GM18868 (cell line): ENCODE results near the gene CRB2.
A peak's percentile ranks its signal among the peaks of the same experiment; 100 is the strongest.
"Not testable (repeated sequence)": the region's sequence is repeated elsewhere in the genome, so short reads cannot be mapped to it uniquely, and the experiment has no call there.

Experiments used
- ATAC-seq: cut with Tn5 transposase; IDR thresholded peaks from one replicate; pipeline ENCODE4 v1.9.1; 2021; ENCODE audit warnings: mild to moderate bottlenecking, moderate library complexity; ENCODE audit not compliant: unreplicated experiment

The CRB2 gene

DNA sequence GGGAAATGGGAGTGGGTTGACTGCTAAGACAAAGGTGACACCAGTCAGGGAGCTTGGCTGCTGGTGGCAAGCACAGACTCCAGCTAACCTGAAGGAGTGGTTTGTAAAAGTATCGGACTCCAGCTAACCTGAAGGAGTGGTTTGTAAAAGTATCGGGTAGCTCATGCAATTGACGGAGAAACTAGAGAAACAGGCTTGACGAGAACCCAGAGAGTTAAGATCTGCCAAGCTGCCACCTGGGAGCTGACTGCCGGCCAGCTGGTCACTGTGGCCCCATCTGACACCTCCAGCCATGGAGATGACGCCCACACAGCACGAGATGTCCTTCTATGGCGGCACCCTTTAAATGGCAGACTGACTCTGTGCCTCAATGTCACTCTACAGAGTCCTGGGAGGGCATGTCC is 28.3 kb upstream of the CRB2 start:
- no peak for ATAC-seq

DNA sequence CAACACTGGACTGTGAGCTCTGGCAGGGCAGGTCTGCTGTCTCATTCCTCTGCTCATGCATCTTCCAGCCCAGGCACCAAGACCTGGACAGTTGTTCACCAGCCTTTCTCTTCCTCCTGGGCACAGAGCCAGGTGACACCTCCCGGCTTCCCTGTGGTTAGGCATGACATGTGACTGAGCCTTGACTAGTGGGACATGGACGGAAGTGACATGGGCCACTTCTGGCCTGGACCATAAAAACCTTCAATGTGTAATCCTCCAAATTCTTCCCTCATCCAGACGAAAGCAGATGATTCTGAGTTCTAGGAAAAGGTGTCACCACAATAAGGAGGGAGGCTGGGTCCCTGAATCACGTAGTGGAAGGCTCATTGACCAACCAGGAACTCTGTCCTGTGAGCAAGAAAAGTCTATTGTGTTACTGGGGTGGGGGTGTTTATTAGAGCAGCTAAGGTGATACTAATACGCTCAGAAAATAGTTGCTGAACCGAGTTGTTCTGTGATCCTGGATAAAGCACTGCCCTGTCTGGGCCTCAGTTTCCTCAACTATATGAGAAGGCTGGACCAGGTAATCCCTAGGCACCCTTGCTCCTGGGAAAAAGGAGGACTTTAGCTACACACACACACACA is 26.6 kb upstream of the CRB2 start:
- no peak for ATAC-seq

DNA sequence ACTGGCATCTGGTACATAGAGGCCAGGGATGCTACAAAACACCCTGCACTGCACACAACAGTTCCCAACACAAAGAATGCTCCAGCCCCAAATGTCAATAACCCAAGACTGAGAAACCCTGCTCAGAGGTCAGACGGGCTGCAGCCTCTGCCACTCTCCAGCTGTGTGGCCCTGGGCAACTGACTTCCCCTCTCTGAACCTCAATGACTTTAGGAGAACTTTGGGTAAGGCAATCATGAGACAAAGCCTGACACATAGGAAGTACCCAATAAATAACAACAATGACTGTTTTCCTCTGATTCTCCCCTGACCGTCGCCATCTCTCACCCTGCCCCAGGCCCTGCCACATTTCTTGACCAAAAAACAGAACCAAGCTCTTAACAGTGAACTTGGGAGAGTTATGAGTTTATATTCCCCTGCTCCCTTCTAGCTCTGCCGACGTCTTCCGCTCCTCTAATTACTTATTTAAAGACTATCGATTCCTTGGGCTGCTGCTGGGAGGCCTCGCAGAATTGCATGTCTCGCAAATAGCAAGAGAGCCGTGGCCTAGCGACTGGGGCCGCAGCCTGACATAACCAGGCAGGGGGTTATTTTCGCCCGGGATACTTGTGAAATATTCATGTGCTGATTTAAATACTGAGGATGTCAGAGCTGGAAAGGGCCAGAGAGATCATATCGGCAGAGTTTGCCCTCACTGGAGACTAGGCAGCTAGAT is 24.5 kb upstream of the CRB2 start:
- ATAC-seq: no peak

DNA sequence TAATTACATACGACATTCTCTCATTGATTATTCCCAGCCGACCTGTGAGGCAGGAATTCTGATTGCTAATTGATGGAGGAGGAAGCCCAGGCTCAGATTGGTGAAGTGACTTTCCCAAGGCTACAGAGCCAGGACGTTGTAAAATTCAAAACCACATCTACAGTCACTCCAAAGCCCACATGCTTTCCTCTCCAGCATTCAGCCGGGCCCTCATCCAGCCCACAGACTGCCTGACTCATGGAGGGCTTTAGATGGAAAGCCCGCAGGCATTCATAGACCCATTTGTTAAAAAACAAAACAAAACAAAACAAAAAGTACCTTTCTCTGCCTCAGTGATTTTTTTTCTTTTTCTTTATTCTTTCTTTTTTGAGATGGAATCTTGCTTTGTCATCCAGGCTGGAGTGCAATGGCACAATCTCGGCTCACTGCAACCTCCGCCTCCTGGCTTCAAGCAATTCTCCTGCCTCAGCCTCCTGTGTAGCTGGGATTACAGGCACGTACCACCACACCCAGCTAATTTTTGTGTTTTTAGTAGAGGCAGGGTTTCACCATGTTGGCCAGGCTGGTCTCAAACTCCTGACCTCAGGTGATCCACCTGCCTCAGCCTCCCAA is 22.8 kb upstream of the CRB2 start:
- ATAC-seq: not testable (repeated sequence)

DNA sequence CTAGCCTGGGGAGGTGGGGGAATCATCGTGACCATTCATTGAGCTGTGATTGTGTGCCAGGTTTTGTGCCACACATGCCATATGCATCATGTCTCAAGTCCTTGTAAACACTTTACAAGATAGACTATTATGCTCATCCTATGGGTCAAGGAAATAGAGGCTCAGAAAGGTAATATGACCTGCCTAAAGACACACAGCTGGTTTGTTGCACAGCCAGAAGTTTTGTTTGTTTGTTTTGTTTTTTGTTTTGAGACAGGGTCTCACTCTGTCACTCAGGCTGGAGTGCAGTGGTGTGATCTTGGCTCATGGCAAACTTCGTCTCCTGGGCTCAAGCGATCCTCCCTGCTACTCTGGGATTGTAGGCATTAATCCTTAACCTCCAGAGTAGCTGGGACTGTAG is 21.4 kb upstream of the CRB2 start:
- no peak for ATAC-seq

DNA sequence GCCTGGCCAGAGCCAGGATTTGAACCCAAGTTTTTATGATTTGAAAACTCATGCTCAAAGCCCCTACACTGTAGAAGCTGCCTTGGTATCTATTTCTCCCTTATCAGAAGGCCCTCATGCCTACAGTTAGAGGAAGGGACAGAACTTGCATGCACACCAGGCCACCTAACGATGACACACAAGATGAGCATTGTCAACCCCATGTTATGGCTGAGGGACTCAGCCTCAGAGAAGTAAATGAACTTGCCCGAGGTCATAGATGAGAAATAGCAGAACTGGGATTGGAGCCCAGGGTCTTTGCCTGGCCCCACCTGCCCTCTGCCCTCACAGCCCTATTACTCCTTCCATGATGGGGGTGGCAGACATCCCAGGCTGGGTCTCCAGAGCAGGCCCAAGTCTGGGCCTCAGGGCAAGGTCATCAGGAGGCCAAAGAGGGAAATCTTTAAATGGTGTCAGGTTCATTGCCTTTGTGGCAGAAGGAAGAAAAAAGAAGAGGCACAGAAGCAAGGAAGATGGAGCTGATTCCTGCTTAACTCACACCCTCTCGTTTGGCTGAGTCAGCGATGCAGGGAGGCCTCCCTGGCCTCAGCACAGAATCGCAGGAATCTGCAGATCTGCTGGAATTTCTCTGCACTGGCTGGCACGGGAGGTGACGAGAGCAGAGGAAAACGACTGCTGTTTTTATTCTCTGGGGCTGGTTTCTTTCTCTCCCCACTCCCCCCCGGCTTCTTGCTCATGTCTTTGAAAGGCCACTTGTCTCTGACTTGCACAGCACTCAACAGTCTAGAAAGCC is 20.6 kb upstream of the CRB2 start:
- ATAC-seq: no peak

DNA sequence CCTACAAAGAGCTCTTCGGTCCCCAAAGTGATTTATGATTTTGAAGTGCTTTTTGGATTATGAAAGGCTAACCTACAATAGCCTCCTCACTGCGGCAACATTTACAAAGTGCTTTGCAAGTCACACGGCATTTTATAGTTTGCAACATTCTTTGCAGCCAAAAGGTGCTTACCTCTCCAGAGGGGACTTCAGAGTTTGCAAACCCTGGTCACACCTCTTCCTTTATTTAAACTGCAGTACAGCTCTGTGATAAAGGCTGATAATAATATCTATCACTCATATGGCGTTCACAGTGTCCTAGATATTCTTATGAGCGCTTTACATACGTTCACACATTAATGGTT is 20.0 kb upstream of the CRB2 start:
- no peak for ATAC-seq

DNA sequence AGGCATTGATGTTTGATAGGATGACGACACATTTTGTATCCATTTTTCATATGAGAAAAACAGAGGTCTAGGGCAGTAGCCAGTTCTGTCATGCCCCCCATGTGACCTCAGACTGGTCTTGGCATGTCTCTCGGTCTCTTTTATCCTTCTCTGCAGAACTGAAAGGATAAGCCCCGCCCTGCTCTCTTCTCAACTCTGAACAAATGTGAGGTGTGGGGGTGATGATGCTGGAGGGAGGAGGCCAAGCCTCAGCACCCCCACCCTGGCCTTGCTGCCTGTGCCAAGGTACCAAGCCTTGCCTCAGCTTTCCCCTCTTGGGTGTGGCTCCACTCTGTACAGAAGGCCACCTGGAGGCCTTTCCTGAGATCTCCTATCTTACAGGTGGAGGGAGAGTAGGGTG is 19.5 kb upstream of the CRB2 start:
- no peak for ATAC-seq

DNA sequence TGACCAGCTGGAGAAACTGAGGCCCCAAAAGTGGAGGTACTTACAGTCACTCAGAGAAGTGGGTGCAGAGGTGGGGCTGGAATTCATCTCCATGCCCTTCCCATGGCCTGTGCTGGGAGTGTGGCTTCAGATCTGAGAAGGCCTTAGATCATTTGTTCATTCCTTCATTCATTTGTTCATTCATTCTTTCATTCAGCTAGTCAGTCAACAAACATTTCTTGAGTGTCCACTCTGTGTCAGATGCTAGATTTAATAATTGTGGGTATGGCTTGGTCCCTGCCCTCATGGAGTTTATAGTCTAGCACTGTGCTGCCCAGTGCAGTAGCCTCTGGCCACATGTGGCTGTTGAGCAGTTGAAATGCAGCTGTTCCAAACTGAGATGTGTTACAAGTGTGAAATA is 19.0 kb upstream of the CRB2 start:
- ATAC-seq: no peak

DNA sequence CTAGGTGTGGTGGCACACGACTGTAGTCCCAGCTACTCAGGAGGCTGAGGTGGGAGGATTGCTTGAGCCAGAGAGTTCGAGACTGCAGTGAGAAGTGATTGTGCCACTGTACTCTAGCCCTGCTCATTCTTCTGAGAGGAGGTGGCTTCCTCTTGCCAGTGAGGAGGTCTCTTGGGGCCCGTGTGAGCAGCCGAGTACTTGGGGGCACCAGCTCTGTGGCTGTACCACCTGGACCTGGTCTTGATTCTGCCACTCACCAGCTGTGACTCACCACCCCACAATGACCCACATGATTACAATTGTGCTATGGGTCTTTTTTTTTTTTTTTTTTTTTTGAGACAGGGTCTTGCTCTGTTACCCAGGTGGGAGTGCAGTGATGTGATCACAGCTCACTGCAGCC is 18.0 kb upstream of the CRB2 start:
- ATAC-seq: no peak

DNA sequence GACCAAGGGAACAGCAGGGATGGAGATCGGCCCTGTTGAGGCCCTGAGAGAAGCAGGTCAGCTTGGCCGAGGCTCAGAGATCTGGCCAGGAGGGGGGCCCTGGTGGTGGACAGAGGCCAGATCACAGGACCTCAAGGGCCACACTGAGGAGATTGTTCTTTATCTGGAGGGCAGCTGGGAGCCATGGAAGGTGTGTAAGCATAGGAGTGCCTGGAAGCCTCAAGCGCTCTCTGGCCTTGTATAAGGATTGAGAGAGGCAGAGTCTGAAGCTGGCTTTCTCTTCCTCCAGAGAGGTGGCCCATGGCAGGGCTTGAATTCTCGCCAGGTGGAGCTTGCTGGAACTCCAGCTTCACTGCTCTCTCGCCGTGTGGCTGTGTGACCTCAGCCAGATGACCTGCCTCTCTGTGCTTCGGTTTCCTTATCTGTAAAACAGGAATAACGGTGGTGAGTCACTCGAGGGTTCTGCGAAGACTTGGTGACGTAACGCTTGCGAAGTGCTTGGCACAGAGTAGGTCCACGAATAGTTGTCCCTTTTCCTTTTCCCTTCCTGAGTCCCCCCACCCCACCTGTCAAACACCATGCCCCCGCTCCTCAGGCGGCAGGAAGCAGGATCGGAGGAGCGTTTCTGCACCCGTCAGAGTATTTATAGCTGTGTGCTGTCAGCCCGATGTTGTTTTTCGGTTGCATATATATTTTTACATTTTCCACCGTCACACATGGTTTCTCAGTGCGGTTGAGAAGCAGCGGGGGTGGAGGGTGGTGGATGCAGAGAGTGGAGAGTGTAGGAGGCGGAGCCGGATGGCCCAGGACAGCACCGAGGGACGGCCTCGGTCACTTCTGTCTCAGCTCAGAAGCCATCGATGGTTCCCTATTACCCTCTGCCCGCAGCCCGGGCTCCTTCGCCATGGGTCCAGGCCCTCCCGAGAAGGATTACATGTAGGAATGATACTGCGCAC is 17.0 kb upstream of the CRB2 start:
- ATAC-seq: peak; percentile 55

DNA sequence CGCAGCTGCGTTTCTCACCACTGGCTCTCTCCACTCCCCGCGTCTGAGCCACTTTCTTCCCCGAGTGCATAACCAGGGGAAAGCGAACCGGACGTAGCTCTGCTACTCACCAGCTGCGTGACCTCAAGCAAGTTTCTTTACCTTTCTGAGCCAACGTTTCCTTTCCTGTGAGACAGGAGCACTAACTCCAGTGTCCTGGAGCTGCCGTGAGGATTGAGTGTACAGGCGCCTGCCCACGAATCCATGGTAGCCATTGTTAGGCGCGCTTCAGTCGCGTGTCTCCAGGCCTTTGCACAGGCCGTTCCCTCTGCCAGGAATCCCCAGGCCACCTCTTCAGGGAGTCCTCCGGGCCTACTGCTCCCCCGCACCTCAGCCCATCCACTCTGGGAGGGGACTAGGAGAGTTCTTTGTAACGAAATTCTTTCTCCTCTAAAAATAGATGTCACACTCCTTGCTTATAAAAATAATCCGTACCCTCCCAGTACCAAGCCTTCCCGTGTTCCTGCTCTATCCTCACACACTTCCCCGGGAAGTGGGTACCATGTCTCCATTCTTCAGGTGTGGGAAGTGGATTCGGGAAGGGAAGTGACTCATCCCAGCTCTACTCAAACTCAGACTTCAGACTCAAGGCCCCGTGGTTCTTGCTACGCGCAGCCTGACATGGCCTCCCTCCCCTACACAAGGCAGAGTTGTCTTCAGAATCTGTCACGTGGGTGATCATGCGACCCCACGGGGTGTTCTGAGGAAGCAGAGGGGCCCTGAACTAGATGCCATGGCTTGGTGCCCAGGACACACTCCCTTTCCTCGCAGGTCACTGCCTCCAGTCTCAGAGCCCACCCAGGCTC is 16.1 kb upstream of the CRB2 start:
- ATAC-seq: peak; percentile 25

DNA sequence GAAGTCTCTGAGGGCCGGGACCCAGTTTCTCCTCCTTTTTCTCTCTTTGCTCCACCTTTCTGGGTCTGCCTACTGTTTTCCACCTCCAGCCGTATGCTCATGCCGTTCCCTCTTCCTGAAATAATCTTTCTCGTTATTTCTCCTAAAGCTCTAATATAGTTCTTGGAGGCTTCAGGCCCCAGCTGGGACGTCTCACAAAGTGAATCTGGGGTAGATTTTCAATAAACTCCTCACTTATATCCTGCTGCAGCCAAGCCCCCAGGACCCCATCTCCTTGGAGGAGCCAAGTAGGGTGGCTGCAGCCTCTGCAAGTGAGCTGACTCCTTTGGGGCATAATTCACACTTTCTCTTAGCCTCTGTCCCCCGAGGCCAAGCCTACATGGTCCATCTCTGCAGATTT is 14.2 kb upstream of the CRB2 start:
- ATAC-seq: no peak

DNA sequence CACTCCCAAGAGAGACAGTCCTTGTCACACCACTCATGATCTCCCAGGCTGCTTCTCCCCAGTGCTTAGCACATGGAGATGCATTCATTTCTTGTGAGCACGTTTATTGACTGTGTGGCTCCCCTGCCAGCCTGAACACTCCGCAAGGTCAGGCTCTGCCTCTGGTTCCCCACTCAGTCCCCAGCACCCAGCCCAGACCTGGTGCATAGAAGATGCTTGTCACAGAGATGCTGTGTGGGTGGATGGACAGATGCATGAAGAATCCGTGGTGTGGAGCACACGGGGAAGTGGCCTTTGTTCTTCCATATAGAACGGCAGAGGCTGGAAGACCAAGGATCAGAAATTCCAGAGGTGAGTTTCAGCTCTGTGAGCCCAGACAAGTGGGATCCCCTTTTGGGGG is 13.8 kb upstream of the CRB2 start:
- ATAC-seq: no peak

DNA sequence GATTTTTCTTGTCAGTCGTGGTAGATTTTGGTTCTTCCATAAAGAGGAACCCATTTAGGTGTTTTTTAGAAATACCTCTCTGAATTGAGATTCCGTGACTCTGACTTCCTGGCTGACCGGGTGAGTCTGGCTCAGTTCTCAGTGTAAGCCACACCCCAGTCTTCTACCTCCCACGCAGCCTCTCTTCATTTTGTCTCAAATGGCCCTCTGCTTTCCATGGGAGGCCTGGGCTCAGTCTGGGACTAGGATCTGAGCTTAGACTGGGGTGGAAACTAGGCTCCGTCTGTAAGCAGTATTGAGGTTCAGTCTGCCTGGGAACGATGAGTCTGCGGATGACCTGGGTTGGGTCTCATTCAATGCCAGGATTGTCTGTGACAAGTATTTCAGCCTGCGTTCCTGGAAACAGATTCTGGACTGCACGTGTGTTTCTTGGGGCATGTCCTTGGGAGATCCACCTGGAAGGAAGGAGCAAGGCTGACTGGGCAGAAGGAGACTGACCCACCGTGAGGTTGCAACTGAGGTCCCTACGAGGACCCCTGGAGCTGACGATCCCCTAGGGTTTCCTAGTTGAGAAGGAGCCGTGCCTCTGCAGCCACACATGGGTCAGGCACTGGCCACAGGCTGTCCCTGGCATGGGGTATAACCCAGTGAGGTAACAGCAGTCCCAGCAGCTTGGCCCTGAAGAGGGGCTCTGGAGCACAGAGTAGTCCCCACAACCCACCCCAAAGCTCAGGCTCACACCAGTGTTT is 12.4 kb upstream of the CRB2 start:
- ATAC-seq: peak; percentile 40

DNA sequence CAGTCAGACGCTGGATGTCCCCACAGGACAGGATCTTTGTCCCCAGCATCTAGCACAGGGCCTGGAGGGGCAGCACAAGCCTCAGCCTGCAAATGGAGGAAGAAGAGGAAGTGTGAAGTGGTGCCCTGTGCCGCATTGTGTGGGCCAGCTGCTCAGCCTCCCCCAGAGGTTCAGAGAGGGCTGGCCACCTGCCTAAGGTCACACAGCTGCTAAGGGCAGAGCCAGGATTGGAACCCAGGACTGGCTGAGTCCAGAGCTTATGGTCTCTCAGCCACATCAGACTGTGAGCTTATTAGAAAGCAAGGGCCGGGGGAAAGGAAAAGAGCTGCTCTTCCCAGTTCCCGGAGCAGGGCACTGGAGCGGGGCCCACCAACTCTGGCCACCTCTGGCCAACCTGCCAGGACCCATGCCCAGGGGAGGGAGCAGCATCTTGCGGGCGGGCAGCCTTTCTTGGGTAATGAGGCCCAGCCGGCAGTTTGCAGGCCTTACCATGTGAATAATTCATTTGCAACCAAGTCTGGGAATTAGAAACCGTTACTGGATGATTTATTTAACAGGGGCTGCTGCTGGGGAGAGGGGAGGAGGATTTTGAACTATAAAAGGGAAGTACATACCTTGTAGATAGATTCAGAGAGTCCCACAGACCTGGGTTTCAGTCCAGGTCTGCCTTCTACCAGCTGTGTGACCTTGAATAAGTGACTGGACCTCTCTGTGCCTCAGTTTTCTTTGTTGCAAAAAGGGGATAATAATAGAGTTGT is 11.6 kb upstream of the CRB2 start:
- ATAC-seq: no peak

DNA sequence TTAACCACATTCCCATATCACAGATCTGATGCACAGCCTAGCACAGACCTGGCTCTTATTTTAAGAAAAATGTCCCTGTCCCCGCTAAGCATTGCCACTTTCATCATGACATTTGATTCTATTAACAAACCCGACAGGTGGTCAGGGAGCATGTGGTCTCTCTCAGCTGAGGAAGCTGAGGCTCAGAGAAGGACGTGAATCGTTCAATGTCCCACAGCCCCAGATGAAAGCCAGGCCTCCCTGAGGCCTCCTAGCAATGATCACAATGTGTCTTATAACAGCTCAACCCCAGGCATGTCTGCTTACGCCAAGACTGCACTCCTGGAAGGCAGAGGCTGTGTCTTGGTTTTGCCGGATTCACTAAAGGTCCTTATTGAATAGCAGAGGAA is 10.4 kb upstream of the CRB2 start:
- no peak for ATAC-seq

DNA sequence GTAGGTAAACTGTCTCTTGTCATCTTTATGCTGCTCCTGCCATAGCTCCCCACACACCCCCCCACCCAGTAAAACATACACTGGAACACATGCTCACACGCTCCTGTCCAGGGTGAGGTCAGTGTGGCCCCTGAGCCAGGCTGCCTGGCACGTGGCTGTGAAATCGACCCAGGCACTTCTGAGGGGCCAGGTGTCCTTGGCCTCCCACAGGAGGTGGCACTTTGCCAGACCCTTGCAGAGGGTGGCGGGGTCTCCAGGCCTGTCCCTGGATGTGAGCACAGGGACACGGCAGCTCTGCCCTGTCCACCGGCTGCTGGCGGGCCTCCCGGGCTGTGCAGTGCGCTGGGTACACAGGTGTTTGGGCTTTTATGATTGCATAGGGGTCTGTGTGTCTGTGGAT is 10.0 kb upstream of the CRB2 start:
- no peak for ATAC-seq
